Astrocyte of the hippocampus (primary cell): ENCODE data around the gene GPRIN1.
"Not testable (repeated sequence)": the region's sequence is repeated elsewhere in the genome, so short reads cannot be mapped to it uniquely, and the experiment has no call there.

Source experiments
- DNase-seq: peaks from one replicate; pipeline ENCODE4 v3.0.0; 2011; ENCODE audit warnings: low read depth, low spot score

Gene GPRIN1

GRCh38 chr5:176575066-176575465 is 34.9 kb downstream of the GPRIN1 start:
- no peak for DNase-seq

- no peak for DNase-seq
These were observed 35.7 kb downstream of the GPRIN1 start for GRCh38 chr5:176574297-176574591.

GRCh38 chr5:176573564-176574296 is 36.2 kb downstream of the GPRIN1 start:
- peak; percentile 74 for DNase-seq

GRCh38 chr5:176570044-176570443 is 39.9 kb downstream of the GPRIN1 start:
- DNase-seq: no peak

- no peak for DNase-seq
These were observed 41.3 kb downstream of the GPRIN1 start for GRCh38 chr5:176568657-176569056.

GRCh38 chr5:176565760-176566288 is 44.1 kb downstream of the GPRIN1 start:
- no peak for DNase-seq

GRCh38 chr5:176564002-176564401 is 46.0 kb downstream of the GPRIN1 start:
- DNase-seq: no peak

- no peak for DNase-seq
These were observed 47.8 kb downstream of the GPRIN1 start for GRCh38 chr5:176562189-176562588.

GRCh38 chr5:176561259-176561658 is 48.7 kb downstream of the GPRIN1 start:
- no peak for DNase-seq

- no peak for DNase-seq
These were observed 49.6 kb downstream of the GPRIN1 start for GRCh38 chr5:176560364-176560763.

- no peak for DNase-seq
These were observed 50.3 kb downstream of the GPRIN1 start for GRCh38 chr5:176559683-176560082.

- DNase-seq: no peak
These were observed 52.1 kb downstream of the GPRIN1 start for GRCh38 chr5:176557846-176558245.

- no peak for DNase-seq
These were observed 56.5 kb downstream of the GPRIN1 start for GRCh38 chr5:176553260-176554085.

GRCh38 chr5:176552332-176552869 is 57.6 kb downstream of the GPRIN1 start:
- no peak for DNase-seq

GRCh38 chr5:176550937-176551336 is 59.0 kb downstream of the GPRIN1 start:
- DNase-seq: not testable (repeated sequence)

GRCh38 chr5:176550275-176550831 is 59.6 kb downstream of the GPRIN1 start:
- no peak for DNase-seq

- DNase-seq: no peak
These were observed 60.1 kb downstream of the GPRIN1 start for GRCh38 chr5:176549871-176550270.

GRCh38 chr5:176548967-176549444 is 61.0 kb downstream of the GPRIN1 start, which contains the start of gene CDHR2:
TSS of gene CDHR2 (plus strand) at chr5:176549342. CDS start at chr5:176565353, 16,011 bp downstream.
- DNase-seq: no peak

GRCh38 chr5:176547802-176548201 is 62.2 kb downstream of the GPRIN1 start:
- DNase-seq: no peak
